HCT116 (cell line): Measurements from ENCODE around the gene KRT82. TPM values are rescaled to one million over a fixed set of nuclear protein-coding genes. Genes with fewer than 3 reads are reported as not detected.

ENCODE experiments used
- ATAC-seq: fragments of 200-7000 bp; cut with Tn5 transposase; 2 replicates; pipeline ENCODE4 v1.9.1; 2020; ENCODE audit warnings: mild to moderate bottlenecking, moderate library complexity
- BruUV-seq: library from RNA; stranded (reverse); fragments of 400-500 nt; replicated peaks from 2 replicates; lab custom pipeline; 2021; lab: Mats Ljungman, UMichigan
- CTCF ChIA-PET: fragments of 300-600 bp; sonication (Branson Sonifier 250); formaldehyde crosslinking; loops from one replicate; lab custom pipeline; 2021; ENCODE audit warnings: antibody characterized with exemption; lab: Charles Lee
- POLR2A ChIA-PET: fragments of 300-600, 350-600 bp; sonication (Branson Sonifier 250); formaldehyde crosslinking; loops from one replicate; lab custom pipeline; 2021; ENCODE audit warnings: antibody characterized with exemption; lab: Charles Lee
- RAD21 ChIA-PET, 2 experiments: fragments of 300-600 bp; sonication (Branson Sonifier 250); formaldehyde crosslinking; loops; one replicate each; lab custom pipeline; 2023; ENCODE audit warnings: low total read pairs in 2 of 2; ENCODE audit not compliant: uncharacterized antibody in 2 of 2, unreplicated experiment in 2 of 2, low non-redundant PET in 1 of 2; lab: Charles Lee
- DNase-seq: peaks from one replicate; pipeline ENCODE4 v3.0.0-alpha.2; 2010; ENCODE audit warnings: low read depth, low spot score
- H2AFZ ChIP-seq: fragments of 200-600 bp; shearing (Covaris generic), sonication (generic); 2 replicates; pipeline ENCODE4 v1.6.1; 2017; ENCODE audit warnings: low read depth, mixed run types, mixed read lengths, antibody characterized with exemption, low read length; ENCODE audit not compliant: poor library complexity, severe bottlenecking
- H3K27ac ChIP-seq: 2 replicates; pipeline ENCODE4 v1.5.1; 2012; ENCODE audit warnings: low read depth, low read length
- H3K27me3 ChIP-seq: fragments of 200-600 bp; sonication (generic); 2 replicates; pipeline ENCODE4 v1.6.1; 2016; ENCODE audit warnings: mixed run types, low read length, mixed read lengths; ENCODE audit not compliant: insufficient read depth
- H3K36me3 ChIP-seq, 2 experiments: fragments of 200-500 bp in 1 of 2; fragments of 200-600 bp in 1 of 2; sonication (Bioruptor generic) in 1 of 2; sonication (generic) in 1 of 2; 2 replicates each; pipeline versions ENCODE4 v1.5.1 to v1.6.1; 2014 to 2016; ENCODE audit warnings: low read length in 2 of 2, inconsistent platforms in 1 of 2, mixed read lengths in 1 of 2, mixed run types in 1 of 2; ENCODE audit not compliant: insufficient read depth in 2 of 2, control insufficient read depth in 1 of 2
- H3K4me1 ChIP-seq, 2 experiments: fragments of 200-600 bp in 1 of 2; sonication (generic) in 1 of 2; 2 replicates each; pipeline versions ENCODE4 v1.5.1 to v1.6.1; 2012 to 2017; ENCODE audit warnings: low read length in 2 of 2, inconsistent platforms in 1 of 2, mild to moderate bottlenecking in 1 of 2, mixed read lengths in 1 of 2, mixed run types in 1 of 2, moderate library complexity in 1 of 2; ENCODE audit not compliant: insufficient read depth in 2 of 2, control insufficient read depth in 1 of 2
- H3K4me2 ChIP-seq: fragments of 200-600 bp; sonication (generic); 2 replicates; pipeline ENCODE4 v1.6.1; 2017; ENCODE audit warnings: mixed run types, low read length, mixed read lengths
- H3K4me3 ChIP-seq, 2 experiments: fragments of 200-600 bp in 1 of 2; sonication (generic) in 1 of 2; replicated peaks in 1 of 2; 2 replicates each; pipeline ENCODE4 v1.5.1; 2011 to 2016; ENCODE audit warnings: low read length in 2 of 2, control low read depth in 1 of 2, low read depth in 1 of 2, mild to moderate bottlenecking in 1 of 2, mixed read lengths in 1 of 2, mixed run types in 1 of 2
- H3K79me2 ChIP-seq: fragments of 200-600 bp; sonication (generic); 2 replicates; pipeline ENCODE4 v1.6.1; 2017; ENCODE audit warnings: mild to moderate bottlenecking, mixed run types, low read length, moderate library complexity, mixed read lengths; ENCODE audit not compliant: insufficient read depth
- H3K9ac ChIP-seq: fragments of 200-600 bp; sonication (generic); 2 replicates; pipeline ENCODE4 v1.6.1; 2016; ENCODE audit warnings: low read length, mixed read lengths
- H3K9me2 ChIP-seq: fragments of 200-600 bp; sonication (generic), shearing (Covaris generic); 2 replicates; pipeline ENCODE4 v1.6.1; 2017; ENCODE audit warnings: mixed run types, mild to moderate bottlenecking, moderate library complexity; ENCODE audit not compliant: insufficient read depth
- H3K9me3 ChIP-seq, 2 experiments: fragments of 200-500 bp in 1 of 2; fragments of 200-600 bp in 1 of 2; sonication (Bioruptor generic) in 1 of 2; sonication (generic) in 1 of 2; 2 replicates each; pipeline ENCODE4 v1.6.1; 2014 to 2017; ENCODE audit warnings: low read length in 2 of 2, mixed read lengths in 2 of 2, inconsistent platforms in 1 of 2, low read depth in 1 of 2, mild to moderate bottlenecking in 1 of 2, mixed run types in 1 of 2, moderate library complexity in 1 of 2; ENCODE audit not compliant: control insufficient read depth in 1 of 2, insufficient read depth in 1 of 2
- H4K20me1 ChIP-seq: fragments of 200-600 bp; sonication (generic), shearing (Covaris generic); 2 replicates; pipeline ENCODE4 v1.6.1; 2017; ENCODE audit warnings: mixed run types, mild to moderate bottlenecking, moderate library complexity; ENCODE audit not compliant: insufficient read depth
- CTCF ChIP-seq, 3 experiments: fragments of 200-600 bp in 1 of 3; sonication (generic) in 1 of 3; IDR thresholded peaks in 2 of 3; conservative IDR thresholded peaks in 1 of 3; 2 replicates each; pipeline ENCODE4 v1.5.1; 2012 to 2017; ENCODE audit warnings: low read depth in 2 of 3, low read length in 2 of 3, antibody characterized with exemption in 1 of 3, borderline replicate concordance in 1 of 3, control low read depth in 1 of 3, mild to moderate bottlenecking in 1 of 3, mixed read lengths in 1 of 3, mixed run types in 1 of 3, moderate library complexity in 1 of 3; ENCODE audit not compliant: insufficient read depth in 1 of 3
- EGR1 ChIP-seq: IDR thresholded peaks from 2 replicates; pipeline ENCODE4 v1.6.1; 2012; ENCODE audit warnings: low read depth
- EZH2phosphoT487 ChIP-seq: fragments of 200-600 bp; IDR thresholded peaks from 2 replicates; pipeline ENCODE4 v1.6.1; 2018; ENCODE audit warnings: antibody characterized with exemption, borderline replicate concordance
- JUND ChIP-seq: IDR thresholded peaks from 2 replicates; pipeline ENCODE4 v1.6.1; 2012
- RAD21 ChIP-seq: IDR thresholded peaks from 2 replicates; pipeline ENCODE4 v1.6.1; 2012; ENCODE audit warnings: low read depth, mild to moderate bottlenecking
- TCF7L2 ChIP-seq: IDR thresholded peaks from 2 replicates; pipeline ENCODE4 v1.7.0; 2011; ENCODE audit warnings: borderline replicate concordance, inconsistent platforms; ENCODE audit not compliant: insufficient read depth, insufficient read length; ENCODE audit errors: extremely low read depth
- YY1 ChIP-seq: IDR thresholded peaks from 2 replicates; pipeline ENCODE4 v1.6.1; 2011; ENCODE audit warnings: low read length, low read depth, moderate library complexity, mild to moderate bottlenecking; ENCODE audit not compliant: insufficient replicate concordance; ENCODE audit errors: extremely low read depth
- ZNF274 ChIP-seq: fragments of 200-500 bp; sonication (Bioruptor generic); IDR thresholded peaks from 2 replicates; pipeline ENCODE4 v1.6.1; 2014; ENCODE audit warnings: mild to moderate bottlenecking, low read depth, low read length, inconsistent platforms
- intact Hi-C: fragments of 100-400 bp; cut with micrococcal nuclease; formaldehyde crosslinking; loops from 2 replicates; pipeline ENCODE4 v1.10.0; 2022
- total RNA-seq: library from RNA; stranded (reverse); gene quantifications from one replicate; pipeline ENCODE4 v1.2.1, GENCODE V29; 2021; ENCODE audit not compliant: unreplicated experiment
- TF ChIP-seq, protein P1 (sequence below): IDR thresholded peaks from 2 replicates; pipeline ENCODE4 v1.6.1; 2012

Gene KRT82
- total RNA-seq, 1 experiment from 2014 or later: not detected

DNA sequence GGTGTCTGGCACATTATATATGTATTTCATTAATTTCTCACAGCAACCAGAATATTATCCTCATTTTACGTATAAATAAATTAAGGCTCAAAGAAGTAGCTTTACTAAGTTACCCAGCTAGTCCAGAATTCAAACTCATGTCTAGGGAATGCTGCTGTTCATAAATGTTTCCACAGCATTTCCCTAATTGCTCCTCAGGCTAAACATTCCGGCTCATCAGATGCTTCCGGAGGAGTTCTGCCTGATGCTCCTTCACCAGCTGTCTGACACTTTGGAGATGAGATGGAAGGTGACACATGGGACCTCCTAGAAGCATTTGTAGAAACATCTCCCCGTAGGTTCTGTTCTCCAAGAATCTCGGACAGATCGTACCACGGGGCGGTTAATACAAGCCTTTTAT lies 51.0 kb downstream of the KRT82 start:
- Histone ChIP-seq H3K27ac (no peak overlapping the region), H3K79me2 (no peaks in the 10 kb centered on the region), H3K4me1 (no peaks in the 10 kb centered on the region; a peak in 1 of 4 replicates), H3K27me3 (no peaks in the 10 kb centered on the region; the same call in 1 of the 2 replicates), H3K9me2 (no peaks in the 10 kb centered on the region), H3K4me3 (no peak overlapping the region), H3K9ac (no peak overlapping the region), H2AFZ (no peak overlapping the region), H3K36me3 (no peaks in the 10 kb centered on the region), H4K20me1 (no peaks in the 10 kb centered on the region)
- ATAC-seq: no peak
- CTCF ChIA-PET: no interaction called here
- POLR2A ChIA-PET: no interaction called here
- RAD21 ChIA-PET: no interaction called here
- intact Hi-C loops: no loop called here
- DNase-seq: no peak
- TF ChIP-seq EGR1 (no peak), EZH2phosphoT487 (no peak), ZNF274 (no peak), CTCF (IDR thresholded peaks at IDR 0.05 in 2 of 3, conservative IDR thresholded peaks at IDR 0.05 in 1 of 3; ENCODE audit: borderline replicate concordance in 1 of 3, insufficient read depth in 1 of 3, low read depth in 2 of 3, low read length in 2 of 3) (no peak), TCF7L2 (no peak), YY1 (no peak), JUND (no peak), RAD21 (no peak)
- TF ChIP-seq, protein P1, sequence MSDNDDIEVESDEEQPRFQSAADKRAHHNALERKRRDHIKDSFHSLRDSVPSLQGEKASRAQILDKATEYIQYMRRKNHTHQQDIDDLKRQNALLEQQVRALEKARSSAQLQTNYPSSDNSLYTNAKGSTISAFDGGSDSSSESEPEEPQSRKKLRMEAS: no peak
- TF ChIP-seq, all 23 proteins: peak for 0
- BruUV-seq: no TSS peak
- Histone ChIP-seq H3K9me3 (no peaks in the 10 kb centered on the region), H3K4me2 (no peak overlapping the region)
